Measurements from ENCODE around the gene TMEM150C. TPM values are rescaled to one million over a fixed set of nuclear protein-coding genes. Genes with fewer than 3 reads are reported as not detected.
"Not testable (repeated sequence)": the region's sequence is repeated elsewhere in the genome, so short reads cannot be mapped to it uniquely, and the experiment has no call there.

TMEM150C gene
- total and polyA plus RNA-seq, 2 of the 4 experiments (the other 2 are of a cell fraction), result 0.10 to 0.36 TPM

DNA sequence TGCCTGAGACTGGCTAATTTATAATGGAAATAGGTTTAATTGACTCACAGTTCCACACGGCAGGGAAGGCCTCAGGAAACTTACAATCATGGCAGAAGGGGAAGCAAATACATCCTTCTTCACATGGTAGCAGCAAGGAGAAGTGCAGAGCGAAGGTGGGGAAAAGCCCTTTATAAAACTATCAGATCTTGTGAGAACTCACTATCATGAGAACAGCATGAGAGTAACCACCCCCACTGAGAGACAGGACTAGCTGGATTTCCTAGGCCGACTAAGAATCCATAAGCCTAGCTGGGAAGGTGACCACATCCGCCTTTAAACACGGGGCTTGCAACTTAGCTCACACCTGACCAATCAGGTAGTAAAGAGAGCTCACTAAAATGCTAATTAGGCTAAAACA is 88.7 kb downstream of the TMEM150C start:
- H2BK15ac ChIP-seq (ENCODE audit: low read depth, low read length); H3K27me3 ChIP-seq (ENCODE audit: control insufficient read depth, insufficient read depth, low read length); H3K27ac ChIP-seq (ENCODE audit: insufficient read depth, low read length); DNase-seq; H2AFZ ChIP-seq (replicated peaks; ENCODE audit: low read length, poor library complexity); H4K8ac ChIP-seq (ENCODE audit: low read depth in 2 of 2, low read length in 2 of 2); H2BK120ac ChIP-seq (ENCODE audit: low read depth, low read length); H3K4me1 ChIP-seq (ENCODE audit: control insufficient read depth, insufficient read depth, low read length); H3K56ac ChIP-seq (ENCODE audit: extremely low read depth, insufficient read depth, low read length); CTCF ChIA-PET; H4K5ac ChIP-seq (ENCODE audit: low read depth, low read length); intact Hi-C loops (cut with micrococcal nuclease); H2BK5ac ChIP-seq (ENCODE audit: low read depth, low read length, poor library complexity, severe bottlenecking); dilution Hi-C loops (cut with HindIII; ENCODE audit: low sequenced_read_pairs, unreplicated experiment); ATAC-seq (ENCODE audit: low read depth); H3K9me1 ChIP-seq (ENCODE audit: insufficient read depth, low read length); BruUV-seq (replicated peaks); H4K91ac ChIP-seq (ENCODE audit: insufficient read depth, low read depth, low read length); H3K14ac ChIP-seq (replicated peaks; ENCODE audit: low read depth, low read length); H3K9ac ChIP-seq (ENCODE audit: low read depth, low read length); H3K4ac ChIP-seq (ENCODE audit: low read depth, low read length); H3K4me2 ChIP-seq (ENCODE audit: low read depth, low read length); H2AK9ac ChIP-seq (replicated peaks; ENCODE audit: low read depth, low read length, poor library complexity); POLR2A ChIA-PET (ENCODE audit: unreplicated experiment); H3K79me1 ChIP-seq (ENCODE audit: low read depth in 1 of 2, low read length in 2 of 2); H3K18ac ChIP-seq (ENCODE audit: low read depth, low read length); H2AK5ac ChIP-seq (ENCODE audit: low read depth, low read length); H3K4me3 ChIP-seq (ENCODE audit: insufficient read depth, low read depth, low read length); H3K9me3 ChIP-seq (ENCODE audit: control insufficient read depth, insufficient read depth, low read length); H4K20me1 ChIP-seq (ENCODE audit: insufficient read depth, low read length); H2BK20ac ChIP-seq (ENCODE audit: low read depth, low read length); H3K36me3 ChIP-seq (ENCODE audit: control insufficient read depth, insufficient read depth, low read length); in situ Hi-C loops (cut with MboI; ENCODE audit: low sequenced_read_pairs); H3K23ac ChIP-seq (ENCODE audit: low read depth, low read length): not testable (repeated sequence)
- no CpG with 5 or more reads among the region's 5 CpGs for WGBS, 2 experiments (ENCODE audit: extremely low coverage in 2 of 2, insufficient read length in 1 of 2)
